ENCODE measurements around the gene PCSK4. TPM values are rescaled to one million over a fixed set of nuclear protein-coding genes. Genes with fewer than 3 reads are reported as not detected.
A peak's percentile ranks its signal among the peaks of the same experiment; 100 is the strongest.

PCSK4 gene
- polyA plus RNA-seq, 1 experiment, result 0.40 TPM

- POLR2A ChIA-PET, result no interaction called here
- H3K9me3 ChIP-seq (ENCODE audit: control insufficient read depth, insufficient read depth, low read length), result peaks cover 14% of the 10 kb centered on the region
- CTCF ChIA-PET, result no interaction called here
- H3K27me3 ChIP-seq (ENCODE audit: control insufficient read depth, insufficient read depth, low read length), result peaks cover 5% of the 10 kb centered on the region
- TF ChIP-seq CTCF (IDR thresholded peaks at IDR 0.05; ENCODE audit: low read depth, low read length), result no peak
- H3K27ac ChIP-seq (ENCODE audit: low read depth, low read length), result no peak within 1 kb of the TSS
- DNase-seq (ENCODE audit: low read depth, low spot score), result no peak
- H3K4me3 ChIP-seq (ENCODE audit: low read depth, low read length), result peak within 1 kb of the TSS; percentile 66
Measured at GRCh38 chr19:1512671-1513498, 22.7 kb upstream of the PCSK4 start, which contains the start of gene ADAMTSL5. Gene ADAMTSL5, minus strand, starts transcription at chr19:1513019. Its CDS starts 2,076 bp downstream, at chr19:1510943.

- peaks cover 18% of the 10 kb centered on the region for H3K9me3 ChIP-seq (ENCODE audit: control insufficient read depth, insufficient read depth, low read length)
- DNase-seq (ENCODE audit: low read depth, low spot score), result no peak
- POLR2A ChIA-PET, result no interaction called here
- TF ChIP-seq CTCF (IDR thresholded peaks at IDR 0.05; ENCODE audit: low read depth, low read length), result no peak
- H3K27ac ChIP-seq (ENCODE audit: low read depth, low read length), result no peak overlapping the region
- CTCF ChIA-PET, result no interaction called here
- no peak overlapping the region; the same call in 1 of the 2 replicates for H3K4me3 ChIP-seq (ENCODE audit: low read depth, low read length)
- peaks cover 5% of the 10 kb centered on the region for H3K27me3 ChIP-seq (ENCODE audit: control insufficient read depth, insufficient read depth, low read length)
Measured at GRCh38 chr19:1511318-1512317, 21.5 kb upstream of the PCSK4 start.

- DNase-seq (ENCODE audit: low read depth, low spot score), result no peak
- no peak overlapping the region for H3K4me3 ChIP-seq (ENCODE audit: low read depth, low read length)
- peaks cover 14% of the 10 kb centered on the region; the same call in 1 of the 2 replicates for H3K9me3 ChIP-seq (ENCODE audit: control insufficient read depth, insufficient read depth, low read length)
- ChIA-PET POLR2A (no interaction called here), CTCF (no interaction called here)
- H3K27ac ChIP-seq (ENCODE audit: low read depth, low read length), result no peak overlapping the region
- H3K27me3 ChIP-seq (ENCODE audit: control insufficient read depth, insufficient read depth, low read length), result peaks cover 5% of the 10 kb centered on the region
- no peak for TF ChIP-seq CTCF (IDR thresholded peaks at IDR 0.05; ENCODE audit: low read depth, low read length)
Measured at GRCh38 chr19:1510807-1511206, 20.7 kb upstream of the PCSK4 start.

- H3K27ac ChIP-seq (ENCODE audit: low read depth, low read length), result no peak overlapping the region
- POLR2A ChIA-PET, result no interaction called here
- TF ChIP-seq CTCF (IDR thresholded peaks at IDR 0.05; ENCODE audit: low read depth, low read length), result no peak
- CTCF ChIA-PET, result no interaction called here
- DNase-seq (ENCODE audit: low read depth, low spot score), result no peak
- H3K27me3 ChIP-seq (ENCODE audit: control insufficient read depth, insufficient read depth, low read length), result peaks cover 5% of the 10 kb centered on the region
- H3K9me3 ChIP-seq (ENCODE audit: control insufficient read depth, insufficient read depth, low read length), result peaks cover 15% of the 10 kb centered on the region; the same call in 1 of the 2 replicates
- H3K4me3 ChIP-seq (ENCODE audit: low read depth, low read length), result no peak overlapping the region
Measured at GRCh38 chr19:1510442-1510806, 20.3 kb upstream of the PCSK4 start.
